Right kidney (tissue), 1 donor: Measurements from ENCODE around the gene BHLHE41.

Experiments
- DNase-seq: peaks from one replicate; pipeline ENCODE4 v3.0.0-alpha.2; 2016

BHLHE41 gene

GRCh38 chr12:26113853-26114719, 10.8 kb downstream of the BHLHE41 start:
- DNase-seq = peak; percentile 88

DNA sequence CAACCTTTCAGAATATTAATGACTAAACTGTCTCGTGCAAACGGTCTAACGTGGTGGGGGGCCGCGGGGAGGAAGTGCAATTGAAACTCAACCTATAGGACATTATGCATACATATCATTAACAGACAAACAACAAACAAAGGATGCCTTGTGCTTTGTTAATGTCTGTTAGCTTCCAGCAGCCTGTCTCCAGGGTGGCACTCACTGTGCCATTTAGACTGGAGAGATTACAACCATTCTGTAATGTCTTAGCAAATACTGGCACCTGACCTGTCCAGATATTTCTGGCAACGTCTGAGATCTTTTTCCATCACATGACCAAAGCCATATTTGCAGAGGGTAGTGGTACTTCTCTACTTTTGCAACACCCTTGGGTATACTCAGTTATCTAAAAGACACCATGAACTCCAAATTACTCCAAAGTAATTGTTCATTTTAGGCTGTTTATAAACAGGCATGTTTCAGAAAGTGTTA, 11.6 kb downstream of the BHLHE41 start:
- no peak for DNase-seq

- no peak for DNase-seq
These were observed 12.1 kb downstream of the BHLHE41 start for GRCh38 chr12:26112703-26113147.

DNA sequence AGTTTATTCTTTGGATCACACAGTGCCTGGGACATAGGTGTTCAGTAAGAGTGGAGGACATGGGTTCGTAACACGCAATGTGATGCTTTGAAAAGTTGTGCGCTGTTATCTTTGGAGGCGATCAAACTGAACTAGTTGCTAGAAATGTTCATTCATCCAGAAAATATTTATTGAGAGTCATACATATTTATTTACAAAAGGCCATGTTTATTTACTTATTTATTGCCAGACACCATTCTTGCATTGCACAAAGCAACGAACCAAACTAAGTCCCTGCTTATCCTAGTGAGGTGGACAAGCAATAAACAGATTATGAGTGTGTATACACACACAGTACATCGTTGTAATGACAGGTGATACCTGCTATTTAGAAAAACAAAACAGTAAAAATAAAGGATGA, 12.6 kb downstream of the BHLHE41 start:
- no peak for DNase-seq

- DNase-seq = peak; percentile 42
These were observed 15.4 kb downstream of the BHLHE41 start for GRCh38 chr12:26109343-26109881.

- DNase-seq = no peak
These were observed 15.9 kb downstream of the BHLHE41 start for GRCh38 chr12:26108915-26109314.

DNA sequence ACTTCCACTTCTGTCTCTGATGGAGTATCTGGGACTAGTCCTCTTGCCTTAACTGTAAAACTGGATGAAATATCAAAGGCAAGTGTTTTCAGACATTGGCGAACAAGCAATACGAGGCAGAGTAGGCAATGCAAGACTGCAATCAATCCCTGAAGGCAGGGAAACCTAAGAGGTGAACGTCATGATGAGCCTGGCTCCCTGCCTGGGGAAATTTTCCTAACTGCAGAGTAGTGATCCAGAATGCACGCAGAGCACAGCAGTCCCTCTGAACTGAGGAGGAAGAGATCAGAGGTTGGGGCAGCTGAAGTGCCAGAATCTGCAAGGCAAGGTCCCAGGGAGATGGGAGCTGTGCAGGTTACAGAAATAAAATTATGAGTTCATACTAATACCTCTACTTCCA, 18.5 kb downstream of the BHLHE41 start:
- DNase-seq = no peak

DNA sequence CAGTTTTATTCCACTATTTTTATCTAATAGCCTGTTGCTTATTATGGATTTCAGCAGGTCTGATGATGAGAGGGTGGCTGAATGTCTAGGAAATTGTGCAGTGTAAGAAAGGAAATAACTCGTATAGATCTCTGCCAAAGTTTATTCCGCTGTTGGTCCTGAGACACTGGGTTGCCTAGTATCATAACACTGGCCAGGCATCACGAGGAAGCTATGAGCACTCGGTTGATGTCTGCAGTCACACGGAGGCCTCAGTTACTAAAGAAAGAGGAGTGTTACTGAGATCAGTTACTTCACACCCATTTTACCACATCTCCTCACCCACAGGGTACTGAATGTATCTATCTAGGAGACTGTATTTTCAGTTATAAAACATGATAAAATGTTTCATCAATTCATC, 21.9 kb downstream of the BHLHE41 start:
- DNase-seq = no peak

DNA sequence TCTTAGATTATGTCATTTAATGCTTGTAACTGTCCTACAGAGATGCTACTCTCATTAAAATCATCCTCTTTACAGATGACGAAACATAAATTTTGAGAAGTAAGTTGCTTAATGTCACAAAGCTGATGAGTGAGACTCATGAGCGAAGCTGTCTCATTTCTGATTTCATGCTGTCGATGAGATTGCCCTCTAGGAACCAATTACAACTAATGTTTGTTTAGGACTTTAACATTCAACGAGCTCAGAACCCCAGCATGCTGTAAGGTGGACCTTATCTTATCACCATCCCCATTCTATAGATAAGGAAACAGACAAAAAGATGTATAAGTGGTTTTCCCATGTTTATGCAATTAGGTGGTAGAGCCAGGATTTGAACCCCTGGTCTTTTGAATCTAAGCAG, 23.1 kb downstream of the BHLHE41 start:
- DNase-seq = no peak

- DNase-seq = no peak
These were observed 23.5 kb downstream of the BHLHE41 start for GRCh38 chr12:26101350-26101734.

GRCh38 chr12:26100666-26101349, 24.0 kb downstream of the BHLHE41 start:
- DNase-seq = no peak

DNA sequence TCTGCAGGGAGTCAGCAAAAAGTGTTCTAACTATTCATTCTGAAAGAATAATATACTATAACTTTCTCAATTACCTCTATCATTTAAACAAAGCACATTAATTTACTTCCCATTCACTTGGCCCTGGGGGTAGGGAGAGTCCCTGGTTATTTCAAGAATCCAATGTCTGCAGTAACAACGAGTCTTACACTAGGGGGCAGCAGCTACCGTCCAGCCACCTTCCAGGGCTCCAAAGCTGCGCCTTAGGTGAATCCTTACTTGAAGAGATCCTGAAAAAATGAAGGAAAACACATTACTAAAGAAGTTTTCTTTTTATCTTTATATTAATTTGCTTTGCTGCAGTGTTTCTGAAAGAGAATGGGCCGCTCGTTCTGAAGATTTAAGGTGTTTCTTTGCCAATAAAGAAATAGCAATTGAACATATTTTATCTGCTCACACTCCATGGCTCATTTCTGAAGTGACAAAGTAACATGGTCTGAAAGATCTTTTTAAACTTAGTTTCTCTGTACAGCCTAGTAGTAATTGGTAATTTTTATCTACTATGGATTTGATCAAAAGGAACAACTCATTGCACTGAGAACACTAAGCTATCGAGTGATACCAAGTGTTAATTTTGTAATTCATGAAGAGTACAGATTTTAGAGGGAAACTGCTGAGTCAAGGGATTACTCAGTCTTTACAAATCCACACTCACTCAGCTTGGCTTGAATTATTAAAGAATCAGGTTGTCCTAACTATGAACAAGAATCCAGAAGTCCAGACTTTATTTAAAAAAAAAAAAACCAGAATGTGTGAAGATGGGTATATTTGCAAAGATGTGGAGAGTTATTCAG, 27.6 kb downstream of the BHLHE41 start:
- no peak for DNase-seq

DNA sequence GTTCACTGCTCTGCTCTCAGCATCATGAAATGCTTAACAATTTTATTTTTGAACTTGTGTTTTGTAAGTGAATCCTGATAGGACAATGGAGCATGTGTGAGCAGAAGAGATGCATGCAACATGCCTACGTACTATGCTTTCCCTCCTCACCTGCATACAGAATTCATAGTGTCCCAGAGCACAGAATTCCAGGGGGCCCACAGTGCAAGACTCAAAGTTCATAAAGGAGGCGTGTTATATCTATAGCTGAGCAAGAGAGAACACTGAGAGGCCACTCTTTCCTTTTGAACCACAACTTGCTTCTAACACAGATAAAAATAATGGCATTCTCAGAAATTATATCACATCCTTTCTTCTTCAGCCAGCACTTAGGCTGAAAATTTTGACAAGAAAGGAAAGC, 28.8 kb downstream of the BHLHE41 start:
- no peak for DNase-seq

GRCh38 chr12:26095186-26095585, 29.7 kb downstream of the BHLHE41 start:
- no peak for DNase-seq

- DNase-seq = no peak
These were observed 32.3 kb downstream of the BHLHE41 start for GRCh38 chr12:26092346-26093105.

- DNase-seq = no peak
These were observed 33.0 kb downstream of the BHLHE41 start for GRCh38 chr12:26091822-26092221.

DNA sequence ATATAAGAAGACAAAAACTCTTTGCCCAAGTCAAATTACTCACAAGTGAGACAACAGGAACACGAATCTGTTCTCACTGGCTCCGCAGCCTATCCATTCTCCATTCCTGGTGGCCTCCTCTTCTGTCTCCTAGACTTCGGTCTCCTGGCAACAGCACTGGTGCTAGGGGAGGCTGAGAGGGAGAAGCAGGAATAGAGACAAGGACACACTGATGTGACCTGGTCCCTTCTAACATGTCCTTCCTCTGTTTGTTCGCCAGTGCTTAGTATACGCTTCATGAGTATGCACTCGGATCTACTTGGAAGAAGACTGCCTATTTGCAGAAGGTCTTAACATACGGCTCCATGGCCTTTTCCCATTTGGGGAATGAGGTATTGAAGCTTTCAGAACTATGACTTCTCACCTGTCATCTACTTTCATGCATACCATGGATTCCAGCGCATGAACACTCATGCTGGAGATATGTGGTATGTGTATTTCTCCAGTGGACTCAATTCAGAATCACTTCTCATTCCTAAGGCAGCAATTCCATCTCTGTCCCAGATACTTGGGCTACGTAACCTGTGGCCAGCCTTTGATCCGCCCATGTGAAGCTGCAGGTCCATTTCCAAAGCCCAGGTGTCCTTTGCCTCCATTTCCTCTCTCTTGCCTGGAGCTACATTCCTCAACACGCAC, 33.9 kb downstream of the BHLHE41 start:
- DNase-seq = no peak

DNA sequence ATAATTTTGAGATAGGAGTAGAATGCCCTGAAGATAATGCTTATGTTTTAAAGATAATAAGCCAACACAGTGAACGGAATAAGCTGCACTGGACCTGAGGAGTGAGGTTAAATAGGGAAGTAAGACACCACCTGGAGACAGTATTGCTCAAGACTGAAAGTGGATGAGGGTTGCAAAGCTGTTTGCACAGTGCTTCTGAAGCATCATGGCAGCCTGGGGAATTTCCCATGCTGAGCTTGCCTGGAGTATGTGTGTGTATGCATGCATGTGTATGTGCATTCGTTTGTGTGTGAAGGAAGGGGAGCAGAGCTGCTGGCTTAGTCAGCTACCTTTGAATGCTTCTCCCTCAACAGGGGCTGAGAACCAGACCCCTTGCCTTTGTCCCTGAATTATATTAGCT, 35.8 kb downstream of the BHLHE41 start:
- DNase-seq = no peak

GRCh38 chr12:26086936-26087335, 37.9 kb downstream of the BHLHE41 start:
- no peak for DNase-seq

- DNase-seq = no peak
These were observed 43.9 kb downstream of the BHLHE41 start for GRCh38 chr12:26080911-26081310.
